Liver (tissue), 3 donors: ENCODE measurements around the gene HNRNPA2B1.

ENCODE experiments used
- JUND ChIP-seq, 2 donors: IDR thresholded peaks; 2 replicates each; pipeline ENCODE4 v1.6.1; 2016; ENCODE audit warnings: antibody characterized with exemption in 2 of 2
- NR2F2 ChIP-seq: IDR thresholded peaks from 2 replicates; pipeline ENCODE4 v1.6.1; 2016; ENCODE audit warnings: antibody characterized with exemption
- RXRA ChIP-seq, 2 donors: IDR thresholded peaks; 2 replicates each; pipeline ENCODE4 v1.6.1; 2017 to 2018; ENCODE audit warnings: antibody characterized with exemption in 2 of 2, mild to moderate bottlenecking in 1 of 2
- TAF1 ChIP-seq: conservative IDR thresholded peaks from 2 replicates; pipeline ENCODE4 v1.6.1; 2016; ENCODE audit warnings: antibody characterized with exemption, mild to moderate bottlenecking
- TF ChIP-seq, protein P1 (sequence below): fragments of 150-350 bp; IDR thresholded peaks from 2 replicates; pipeline ENCODE4 v1.5.1; 2017; ENCODE audit warnings: improper control_type of control experiment, low read depth, low read length; ENCODE audit not compliant: missing input control
- TF ChIP-seq, protein P2 (sequence below): IDR thresholded peaks from 2 replicates; pipeline ENCODE4 v1.6.1; 2016; ENCODE audit warnings: antibody characterized with exemption, mild to moderate bottlenecking
- TF ChIP-seq, protein P3 (sequence below): IDR thresholded peaks from 2 replicates; pipeline ENCODE4 v1.6.1; 2016; ENCODE audit warnings: antibody characterized with exemption
- donor health status: healthy.
- donor health status: healthy.

DNA sequence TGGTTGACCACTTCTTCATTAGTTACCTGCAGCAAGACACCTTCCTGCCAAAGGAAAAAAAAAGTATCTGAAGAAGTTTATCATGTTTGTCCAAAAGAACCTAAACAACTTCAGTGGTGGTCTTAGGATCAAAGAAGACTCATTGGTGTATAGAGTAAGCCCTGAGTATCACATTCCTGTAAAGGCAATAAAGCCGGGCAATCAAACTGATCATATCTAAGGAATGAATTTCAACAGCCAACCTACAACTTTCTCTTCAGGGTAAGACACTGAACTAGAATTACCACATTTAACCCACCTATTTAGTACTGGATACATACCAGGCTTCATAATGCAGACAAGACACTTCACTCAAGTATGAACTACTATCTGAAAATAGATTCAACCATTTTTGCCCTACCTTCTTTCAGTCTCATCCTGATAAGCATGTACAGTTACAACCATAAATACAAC is 10.1 kb downstream of the HNRNPA2B1 start:
- TF ChIP-seq TAF1 = no peak
- TF ChIP-seq, protein P1, sequence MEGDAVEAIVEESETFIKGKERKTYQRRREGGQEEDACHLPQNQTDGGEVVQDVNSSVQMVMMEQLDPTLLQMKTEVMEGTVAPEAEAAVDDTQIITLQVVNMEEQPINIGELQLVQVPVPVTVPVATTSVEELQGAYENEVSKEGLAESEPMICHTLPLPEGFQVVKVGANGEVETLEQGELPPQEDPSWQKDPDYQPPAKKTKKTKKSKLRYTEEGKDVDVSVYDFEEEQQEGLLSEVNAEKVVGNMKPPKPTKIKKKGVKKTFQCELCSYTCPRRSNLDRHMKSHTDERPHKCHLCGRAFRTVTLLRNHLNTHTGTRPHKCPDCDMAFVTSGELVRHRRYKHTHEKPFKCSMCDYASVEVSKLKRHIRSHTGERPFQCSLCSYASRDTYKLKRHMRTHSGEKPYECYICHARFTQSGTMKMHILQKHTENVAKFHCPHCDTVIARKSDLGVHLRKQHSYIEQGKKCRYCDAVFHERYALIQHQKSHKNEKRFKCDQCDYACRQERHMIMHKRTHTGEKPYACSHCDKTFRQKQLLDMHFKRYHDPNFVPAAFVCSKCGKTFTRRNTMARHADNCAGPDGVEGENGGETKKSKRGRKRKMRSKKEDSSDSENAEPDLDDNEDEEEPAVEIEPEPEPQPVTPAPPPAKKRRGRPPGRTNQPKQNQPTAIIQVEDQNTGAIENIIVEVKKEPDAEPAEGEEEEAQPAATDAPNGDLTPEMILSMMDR = no peak
- TF ChIP-seq, protein P2, sequence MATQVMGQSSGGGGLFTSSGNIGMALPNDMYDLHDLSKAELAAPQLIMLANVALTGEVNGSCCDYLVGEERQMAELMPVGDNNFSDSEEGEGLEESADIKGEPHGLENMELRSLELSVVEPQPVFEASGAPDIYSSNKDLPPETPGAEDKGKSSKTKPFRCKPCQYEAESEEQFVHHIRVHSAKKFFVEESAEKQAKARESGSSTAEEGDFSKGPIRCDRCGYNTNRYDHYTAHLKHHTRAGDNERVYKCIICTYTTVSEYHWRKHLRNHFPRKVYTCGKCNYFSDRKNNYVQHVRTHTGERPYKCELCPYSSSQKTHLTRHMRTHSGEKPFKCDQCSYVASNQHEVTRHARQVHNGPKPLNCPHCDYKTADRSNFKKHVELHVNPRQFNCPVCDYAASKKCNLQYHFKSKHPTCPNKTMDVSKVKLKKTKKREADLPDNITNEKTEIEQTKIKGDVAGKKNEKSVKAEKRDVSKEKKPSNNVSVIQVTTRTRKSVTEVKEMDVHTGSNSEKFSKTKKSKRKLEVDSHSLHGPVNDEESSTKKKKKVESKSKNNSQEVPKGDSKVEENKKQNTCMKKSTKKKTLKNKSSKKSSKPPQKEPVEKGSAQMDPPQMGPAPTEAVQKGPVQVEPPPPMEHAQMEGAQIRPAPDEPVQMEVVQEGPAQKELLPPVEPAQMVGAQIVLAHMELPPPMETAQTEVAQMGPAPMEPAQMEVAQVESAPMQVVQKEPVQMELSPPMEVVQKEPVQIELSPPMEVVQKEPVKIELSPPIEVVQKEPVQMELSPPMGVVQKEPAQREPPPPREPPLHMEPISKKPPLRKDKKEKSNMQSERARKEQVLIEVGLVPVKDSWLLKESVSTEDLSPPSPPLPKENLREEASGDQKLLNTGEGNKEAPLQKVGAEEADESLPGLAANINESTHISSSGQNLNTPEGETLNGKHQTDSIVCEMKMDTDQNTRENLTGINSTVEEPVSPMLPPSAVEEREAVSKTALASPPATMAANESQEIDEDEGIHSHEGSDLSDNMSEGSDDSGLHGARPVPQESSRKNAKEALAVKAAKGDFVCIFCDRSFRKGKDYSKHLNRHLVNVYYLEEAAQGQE = no peak
- TF ChIP-seq, protein P3, sequence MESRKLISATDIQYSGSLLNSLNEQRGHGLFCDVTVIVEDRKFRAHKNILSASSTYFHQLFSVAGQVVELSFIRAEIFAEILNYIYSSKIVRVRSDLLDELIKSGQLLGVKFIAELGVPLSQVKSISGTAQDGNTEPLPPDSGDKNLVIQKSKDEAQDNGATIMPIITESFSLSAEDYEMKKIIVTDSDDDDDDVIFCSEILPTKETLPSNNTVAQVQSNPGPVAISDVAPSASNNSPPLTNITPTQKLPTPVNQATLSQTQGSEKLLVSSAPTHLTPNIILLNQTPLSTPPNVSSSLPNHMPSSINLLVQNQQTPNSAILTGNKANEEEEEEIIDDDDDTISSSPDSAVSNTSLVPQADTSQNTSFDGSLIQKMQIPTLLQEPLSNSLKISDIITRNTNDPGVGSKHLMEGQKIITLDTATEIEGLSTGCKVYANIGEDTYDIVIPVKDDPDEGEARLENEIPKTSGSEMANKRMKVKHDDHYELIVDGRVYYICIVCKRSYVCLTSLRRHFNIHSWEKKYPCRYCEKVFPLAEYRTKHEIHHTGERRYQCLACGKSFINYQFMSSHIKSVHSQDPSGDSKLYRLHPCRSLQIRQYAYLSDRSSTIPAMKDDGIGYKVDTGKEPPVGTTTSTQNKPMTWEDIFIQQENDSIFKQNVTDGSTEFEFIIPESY = no peak
- TF ChIP-seq RXRA (IDR thresholded peaks at IDR 0.05) = no peak
- no peak for TF ChIP-seq NR2F2
- TF ChIP-seq JUND (IDR thresholded peaks at IDR 0.05) = no peak
